Testis (tissue), 2 donors: Measurements from ENCODE around the gene LRRC3B.

ENCODE experiments used
- POLR2A ChIP-seq: fragments of 450-650 bp; IDR thresholded peaks from one replicate; pipeline ENCODE4 v1.6.1; 2017; ENCODE audit warnings: antibody characterized with exemption, mild to moderate bottlenecking, moderate library complexity
- TF ChIP-seq, protein P1 (sequence below), 3 experiments: fragments of 450-650 bp in 2 of 3; fragments of 200-600 bp in 1 of 3; sonication (generic) in 1 of 3; IDR thresholded peaks; one replicate each; pipeline ENCODE4 v1.5.1; 2016 to 2019; ENCODE audit warnings: antibody characterized with exemption in 3 of 3, mild to moderate bottlenecking in 2 of 3, moderate library complexity in 1 of 3

DNA sequence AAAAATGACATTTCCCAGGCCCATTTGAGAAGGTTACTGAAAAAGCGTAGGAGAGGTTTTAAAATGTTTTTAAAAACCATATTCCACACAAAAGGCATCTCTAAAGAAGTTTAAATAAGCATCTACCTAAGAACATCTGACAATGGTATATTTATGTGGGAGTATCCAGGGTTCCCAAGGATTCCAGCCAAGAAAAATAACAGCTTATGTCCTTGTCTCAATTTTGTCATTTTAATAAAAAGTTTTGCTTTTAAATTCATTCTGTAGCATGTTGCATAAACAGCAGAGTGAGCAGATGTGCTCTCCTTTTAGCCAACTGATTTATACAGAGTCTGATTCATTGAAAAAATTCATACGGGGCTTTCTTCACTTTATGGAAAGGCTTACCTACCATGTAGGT, 129.9 kb downstream of the LRRC3B start:
- TF ChIP-seq, protein P1, sequence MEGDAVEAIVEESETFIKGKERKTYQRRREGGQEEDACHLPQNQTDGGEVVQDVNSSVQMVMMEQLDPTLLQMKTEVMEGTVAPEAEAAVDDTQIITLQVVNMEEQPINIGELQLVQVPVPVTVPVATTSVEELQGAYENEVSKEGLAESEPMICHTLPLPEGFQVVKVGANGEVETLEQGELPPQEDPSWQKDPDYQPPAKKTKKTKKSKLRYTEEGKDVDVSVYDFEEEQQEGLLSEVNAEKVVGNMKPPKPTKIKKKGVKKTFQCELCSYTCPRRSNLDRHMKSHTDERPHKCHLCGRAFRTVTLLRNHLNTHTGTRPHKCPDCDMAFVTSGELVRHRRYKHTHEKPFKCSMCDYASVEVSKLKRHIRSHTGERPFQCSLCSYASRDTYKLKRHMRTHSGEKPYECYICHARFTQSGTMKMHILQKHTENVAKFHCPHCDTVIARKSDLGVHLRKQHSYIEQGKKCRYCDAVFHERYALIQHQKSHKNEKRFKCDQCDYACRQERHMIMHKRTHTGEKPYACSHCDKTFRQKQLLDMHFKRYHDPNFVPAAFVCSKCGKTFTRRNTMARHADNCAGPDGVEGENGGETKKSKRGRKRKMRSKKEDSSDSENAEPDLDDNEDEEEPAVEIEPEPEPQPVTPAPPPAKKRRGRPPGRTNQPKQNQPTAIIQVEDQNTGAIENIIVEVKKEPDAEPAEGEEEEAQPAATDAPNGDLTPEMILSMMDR (IDR thresholded peaks at IDR 0.05): no peak
- TF ChIP-seq POLR2A: no peak
